Osteoblast (primary cell): Measurements from ENCODE around the gene R3HCC1L. TPM values are rescaled to one million over a fixed set of nuclear protein-coding genes. Genes with fewer than 3 reads are reported as not detected.
"Not testable (repeated sequence)": the region's sequence is repeated elsewhere in the genome, so short reads cannot be mapped to it uniquely, and the experiment has no call there.

ENCODE experiments used
- DNase-seq: peaks from one replicate; pipeline ENCODE4 v3.0.0; 2011; ENCODE audit warnings: low spot score, mixed read lengths; ENCODE audit not compliant: insufficient read length; ENCODE audit errors: missing footprints
- H2AFZ ChIP-seq: 2 replicates; pipeline ENCODE4 v1.6.0; 2011; ENCODE audit warnings: mild to moderate bottlenecking, low read length
- H3K27ac ChIP-seq: 2 replicates; pipeline ENCODE4 v1.5.1; 2011; ENCODE audit warnings: mild to moderate bottlenecking, low read depth, low read length, moderate library complexity
- H3K27me3 ChIP-seq: 2 replicates; pipeline ENCODE4 v1.6.0; 2012; ENCODE audit warnings: mild to moderate bottlenecking, control low read depth, inconsistent platforms, low read length, moderate library complexity; ENCODE audit not compliant: insufficient read depth
- H3K36me3 ChIP-seq: 2 replicates; pipeline ENCODE4 v1.5.1; 2011; ENCODE audit warnings: mild to moderate bottlenecking, low read length, control low read depth, moderate library complexity; ENCODE audit not compliant: insufficient read depth
- H3K4me1 ChIP-seq: 2 replicates; pipeline ENCODE4 v1.5.1; 2011; ENCODE audit warnings: mild to moderate bottlenecking, low read length, control low read depth, moderate library complexity; ENCODE audit not compliant: insufficient read depth
- H3K4me2 ChIP-seq: 2 replicates; pipeline ENCODE4 v1.6.0; 2011; ENCODE audit warnings: mild to moderate bottlenecking, low read length; ENCODE audit not compliant: insufficient read depth
- H3K4me3 ChIP-seq: fragments of 200-600 bp; sonication (generic); 3 replicates; pipeline ENCODE4 v1.5.1; 2012; ENCODE audit warnings: mild to moderate bottlenecking, low read length, inconsistent platforms; ENCODE audit not compliant: insufficient read depth
- H3K79me2 ChIP-seq: 2 replicates; pipeline ENCODE4 v1.6.0; 2012; ENCODE audit warnings: mild to moderate bottlenecking, low read length, control low read depth, inconsistent platforms; ENCODE audit not compliant: insufficient read depth
- H3K9me3 ChIP-seq: 2 replicates; pipeline ENCODE4 v1.5.1; 2011; ENCODE audit warnings: low read depth, low read length, control low read depth
- H4K20me1 ChIP-seq: 2 replicates; pipeline ENCODE4 v1.6.0; 2012; ENCODE audit warnings: mild to moderate bottlenecking, low read length, control low read depth; ENCODE audit not compliant: insufficient read depth
- total RNA-seq: library from RNA; depleted of rRNA; stranded (reverse); fragments of >200 nt; gene quantifications from 2 replicates; pipeline ENCODE4 v1.2.3, GENCODE V29; 2012
- TF ChIP-seq, protein P1 (sequence below): IDR thresholded peaks from 2 replicates; pipeline ENCODE4 v1.5.1; 2011; ENCODE audit warnings: mild to moderate bottlenecking, low read depth, low read length, moderate library complexity; ENCODE audit errors: extremely low read depth

Gene R3HCC1L
- total RNA-seq, 1 donor = 15.9 TPM

DNA sequence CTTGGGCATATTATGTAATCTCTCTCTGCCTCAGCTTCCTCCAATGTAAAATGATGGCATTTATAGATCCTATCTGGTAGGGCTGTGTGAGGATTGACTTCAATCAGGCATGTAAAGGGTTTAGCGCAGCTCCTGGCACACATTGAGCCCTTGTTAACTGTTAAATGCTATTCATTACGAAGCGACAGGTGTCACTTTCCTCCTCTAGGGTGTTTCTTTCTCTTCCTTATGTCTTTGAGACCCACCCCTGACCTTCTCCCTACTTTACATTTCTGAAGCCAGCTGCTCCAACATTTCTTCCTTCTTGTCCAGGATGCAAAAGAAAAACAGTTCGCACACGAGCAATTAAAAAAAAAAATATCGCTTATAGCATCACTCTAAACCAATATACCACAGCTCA, 5.7 kb upstream of the R3HCC1L start:
- H3K9me3 ChIP-seq = no peaks in the 10 kb centered on the region
- H3K4me2 ChIP-seq = no peak overlapping the region
- H4K20me1 ChIP-seq = no peaks in the 10 kb centered on the region
- no peak overlapping the region for H3K27ac ChIP-seq
- no peaks in the 10 kb centered on the region for H3K36me3 ChIP-seq
- H2AFZ ChIP-seq = no peak overlapping the region
- H3K4me3 ChIP-seq = no peak overlapping the region
- no peak for DNase-seq
- no peaks in the 10 kb centered on the region for H3K79me2 ChIP-seq
- TF ChIP-seq, protein P1, sequence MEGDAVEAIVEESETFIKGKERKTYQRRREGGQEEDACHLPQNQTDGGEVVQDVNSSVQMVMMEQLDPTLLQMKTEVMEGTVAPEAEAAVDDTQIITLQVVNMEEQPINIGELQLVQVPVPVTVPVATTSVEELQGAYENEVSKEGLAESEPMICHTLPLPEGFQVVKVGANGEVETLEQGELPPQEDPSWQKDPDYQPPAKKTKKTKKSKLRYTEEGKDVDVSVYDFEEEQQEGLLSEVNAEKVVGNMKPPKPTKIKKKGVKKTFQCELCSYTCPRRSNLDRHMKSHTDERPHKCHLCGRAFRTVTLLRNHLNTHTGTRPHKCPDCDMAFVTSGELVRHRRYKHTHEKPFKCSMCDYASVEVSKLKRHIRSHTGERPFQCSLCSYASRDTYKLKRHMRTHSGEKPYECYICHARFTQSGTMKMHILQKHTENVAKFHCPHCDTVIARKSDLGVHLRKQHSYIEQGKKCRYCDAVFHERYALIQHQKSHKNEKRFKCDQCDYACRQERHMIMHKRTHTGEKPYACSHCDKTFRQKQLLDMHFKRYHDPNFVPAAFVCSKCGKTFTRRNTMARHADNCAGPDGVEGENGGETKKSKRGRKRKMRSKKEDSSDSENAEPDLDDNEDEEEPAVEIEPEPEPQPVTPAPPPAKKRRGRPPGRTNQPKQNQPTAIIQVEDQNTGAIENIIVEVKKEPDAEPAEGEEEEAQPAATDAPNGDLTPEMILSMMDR = no peak
- peaks cover 9% of the 10 kb centered on the region for H3K27me3 ChIP-seq
- H3K4me1 ChIP-seq = peaks cover 3% of the 10 kb centered on the region

DNA sequence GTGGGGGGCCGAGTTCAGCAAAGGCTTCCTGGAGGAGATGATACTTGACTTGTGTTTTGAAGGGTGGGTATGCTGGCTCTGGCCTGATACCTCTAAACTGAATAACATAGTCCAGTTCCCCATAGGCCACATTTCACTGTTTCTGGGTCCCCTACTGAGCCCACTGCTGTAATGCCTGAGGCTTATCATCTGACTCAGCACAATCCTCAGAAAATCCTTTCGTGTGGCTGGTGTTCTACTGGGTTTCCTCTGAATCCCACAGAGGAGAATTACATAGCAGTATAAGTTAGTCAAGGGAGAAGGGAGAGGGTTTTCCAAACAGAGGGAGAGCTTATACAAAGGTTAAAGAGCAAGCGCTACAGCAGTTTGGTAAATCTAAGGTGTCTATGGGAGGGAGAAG, 2.8 kb upstream of the R3HCC1L start:
- H2AFZ ChIP-seq = no peak overlapping the region
- TF ChIP-seq, protein P1 = no peak
- no peak overlapping the region for H3K4me3 ChIP-seq
- no peaks in the 10 kb centered on the region for H3K9me3 ChIP-seq
- H3K36me3 ChIP-seq = no peaks in the 10 kb centered on the region
- no peaks in the 10 kb centered on the region for H4K20me1 ChIP-seq
- peaks cover 6% of the 10 kb centered on the region for H3K4me1 ChIP-seq
- no peak overlapping the region for H3K27ac ChIP-seq
- DNase-seq = no peak
- no peak overlapping the region for H3K4me2 ChIP-seq
- H3K27me3 ChIP-seq = peaks cover 9% of the 10 kb centered on the region
- H3K79me2 ChIP-seq = peaks cover 21% of the 10 kb centered on the region

DNA sequence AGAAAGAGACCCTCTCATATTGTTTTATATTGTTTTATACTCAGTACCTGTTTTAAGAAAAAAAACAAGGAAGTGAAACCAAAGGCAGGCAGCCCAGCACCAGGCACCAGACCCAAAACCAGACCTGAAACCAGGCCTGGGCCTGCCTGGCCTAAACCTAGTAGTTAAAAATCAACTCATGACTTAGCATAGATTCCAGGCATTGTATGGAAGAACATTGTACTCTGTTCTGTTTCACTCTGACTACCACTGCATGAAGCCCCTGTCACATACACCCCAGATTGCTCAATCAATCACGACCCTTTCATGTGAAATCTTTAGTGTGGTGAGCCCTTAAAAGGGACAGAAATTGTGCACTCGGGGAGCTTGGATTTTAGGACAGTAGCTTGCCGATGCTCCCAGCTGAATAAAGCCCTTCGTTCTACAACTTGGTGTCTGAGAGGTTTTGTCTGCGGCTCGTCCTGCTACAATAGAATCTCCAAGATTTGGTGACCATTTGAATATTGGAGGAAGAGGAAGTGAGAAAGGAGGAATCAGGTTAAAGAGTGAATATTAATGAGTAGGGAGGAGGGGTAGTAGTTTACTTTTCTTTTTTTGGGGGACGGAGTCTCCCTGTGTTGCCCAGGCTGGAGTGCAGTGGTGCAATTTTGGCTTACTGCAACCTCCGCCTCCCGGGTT, 1.2 kb upstream of the R3HCC1L start:
- not testable (repeated sequence) for H3K4me1 ChIP-seq, H3K9me3 ChIP-seq, DNase-seq, H3K36me3 ChIP-seq, H3K27ac ChIP-seq, H3K27me3 ChIP-seq, H3K4me3 ChIP-seq, H4K20me1 ChIP-seq, H2AFZ ChIP-seq, H3K4me2 ChIP-seq
- H3K79me2 ChIP-seq = peaks cover 36% of the 10 kb centered on the region

DNA sequence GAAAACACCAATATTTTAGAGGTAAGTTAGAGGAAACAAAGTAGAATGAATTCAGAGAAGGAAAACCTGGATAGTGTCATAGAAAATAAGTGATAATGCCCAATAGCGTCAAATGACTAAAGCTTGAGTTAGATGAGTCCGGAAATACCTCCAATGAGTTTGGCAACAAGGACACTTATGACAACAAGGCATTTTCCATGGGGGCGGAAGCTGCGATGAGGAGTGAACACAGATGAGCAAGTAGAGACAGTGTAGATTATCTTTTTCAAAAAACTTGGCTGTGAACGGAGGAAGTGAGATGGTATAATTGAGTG, 383 bp upstream of the R3HCC1L start:
- DNase-seq = no peak
- no peaks in the 10 kb centered on the region for H4K20me1 ChIP-seq
- H3K4me2 ChIP-seq = peak overlapping the region; percentile 96
- peaks cover under 1% of the 10 kb centered on the region for H3K27me3 ChIP-seq
- H3K4me3 ChIP-seq = peak overlapping the region; percentile 92
- H3K4me1 ChIP-seq = peaks cover 6% of the 10 kb centered on the region
- peaks cover 45% of the 10 kb centered on the region for H3K79me2 ChIP-seq
- no peaks in the 10 kb centered on the region for H3K9me3 ChIP-seq
- peak overlapping the region; percentile 94 for H3K27ac ChIP-seq
- peak overlapping the region; percentile 95 for H2AFZ ChIP-seq
- H3K36me3 ChIP-seq = no peaks in the 10 kb centered on the region
- TF ChIP-seq, protein P1 = no peak
